Keratinocyte (primary cell): ENCODE data around the gene TCAF2. TPM values are rescaled to one million over a fixed set of nuclear protein-coding genes. Genes with fewer than 3 reads are reported as not detected.
"Not testable (repeated sequence)": the region's sequence is repeated elsewhere in the genome, so short reads cannot be mapped to it uniquely, and the experiment has no call there.

ENCODE experiments used
- DNase-seq: peaks from one replicate; pipeline ENCODE4 v3.0.0-alpha.2; 2011; ENCODE audit warnings: low read depth, missing footprints, low spot score
- FAIRE-seq: peaks from 2 replicates; lab custom pipeline; 2011; peaks lifted over from hg19 to GRCh38; lab: Jason Lieb, UNC
- H2AFZ ChIP-seq: 2 replicates; pipeline ENCODE4 v1.6.0; 2012; ENCODE audit warnings: low read length, control low read depth, inconsistent platforms; ENCODE audit not compliant: control insufficient read depth
- H3K27ac ChIP-seq: 2 replicates; pipeline ENCODE4 v1.5.1; 2011; ENCODE audit warnings: low read length; ENCODE audit not compliant: control insufficient read depth, insufficient read depth
- H3K27me3 ChIP-seq: 3 replicates; pipeline ENCODE4 v1.6.0; 2011; ENCODE audit warnings: low read length; ENCODE audit not compliant: control insufficient read depth, insufficient read depth; ENCODE audit errors: extremely low read depth
- H3K36me3 ChIP-seq, 2 experiments: 2 replicates in 1 of 2; 3 replicates in 1 of 2; pipeline ENCODE4 v1.5.1; 2011; ENCODE audit warnings: low read length in 2 of 2, mild to moderate bottlenecking in 1 of 2; ENCODE audit not compliant: control insufficient read depth in 2 of 2, insufficient read depth in 2 of 2; ENCODE audit errors: extremely low read depth in 1 of 2
- H3K4me1 ChIP-seq: 3 replicates; pipeline ENCODE4 v1.5.1; 2011; ENCODE audit warnings: low read length; ENCODE audit not compliant: control insufficient read depth, insufficient read depth; ENCODE audit errors: extremely low read depth
- H3K4me2 ChIP-seq: 3 replicates; pipeline ENCODE4 v1.6.0; 2011; ENCODE audit warnings: low read depth, low read length; ENCODE audit not compliant: control insufficient read depth, insufficient read depth; ENCODE audit errors: extremely low read depth
- H3K4me3 ChIP-seq, 3 experiments: fragments of 200-600 bp in 1 of 3; sonication (generic) in 1 of 3; 2 replicates in 2 of 3; 3 replicates in 1 of 3; pipeline ENCODE4 v1.5.1; 2011 to 2016; ENCODE audit warnings: low read length in 3 of 3, mild to moderate bottlenecking in 3 of 3, control low read depth in 2 of 3, inconsistent platforms in 1 of 3, low read depth in 1 of 3, mixed read lengths in 1 of 3, mixed run types in 1 of 3, moderate library complexity in 1 of 3; ENCODE audit not compliant: control insufficient read depth in 2 of 3, insufficient read depth in 2 of 3; ENCODE audit errors: extremely low read depth in 1 of 3
- H3K79me2 ChIP-seq: 2 replicates; pipeline ENCODE4 v1.6.0; 2012; ENCODE audit warnings: low read length; ENCODE audit not compliant: control insufficient read depth, insufficient read depth
- H3K9ac ChIP-seq: 3 replicates; pipeline ENCODE4 v1.6.0; 2011; ENCODE audit warnings: low read length; ENCODE audit not compliant: control insufficient read depth, insufficient read depth; ENCODE audit errors: extremely low read depth
- H3K9me1 ChIP-seq: 3 replicates; pipeline ENCODE4 v1.6.0; 2011; ENCODE audit warnings: low read length; ENCODE audit not compliant: control insufficient read depth, insufficient read depth; ENCODE audit errors: extremely low read depth
- H3K9me3 ChIP-seq: 2 replicates; pipeline ENCODE4 v1.5.1; 2012; ENCODE audit warnings: low read depth, low read length; ENCODE audit not compliant: control insufficient read depth
- H4K20me1 ChIP-seq: 3 replicates; pipeline ENCODE4 v1.6.0; 2011; ENCODE audit warnings: low read length; ENCODE audit not compliant: control insufficient read depth, insufficient read depth; ENCODE audit errors: extremely low read depth
- dilution Hi-C: fragments of 300-500 bp; cut with MboI; formaldehyde crosslinking; loops from one replicate; pipeline ENCODE4 v1.7.0; 2020; ENCODE audit warnings: low sequenced_read_pairs; ENCODE audit not compliant: extremely low pct_ligation_motif_present
- polyA plus RNA-seq, 5 experiments: library from polyadenylated mRNA; depleted of rRNA in 3 of 5; stranded (reverse) in 3 of 5; stranded (forward) in 1 of 5; unstranded in 1 of 5; fragments of >200 nt; gene quantifications; 1 replicate in 1 of 5; 2 replicates in 3 of 5; 3 replicates in 1 of 5; pipeline versions ENCODE4 v1.2.1 to v1.2.3, GENCODE V29; 2011 to 2012; ENCODE audit warnings: missing spikeins in 2 of 5, low read depth in 1 of 5, low replicate concordance in 1 of 5

TCAF2 gene
- polyA plus RNA-seq, 1 donor (not counting 4 experiments of a cell fraction or from before 2014, with no cell fraction given), result 1.2 TPM

GRCh38 chr7:143621175-143621574, 401 bp downstream of the TCAF2 start:
- H3K9me3 ChIP-seq, H3K4me3 ChIP-seq, dilution Hi-C loops, H3K36me3 ChIP-seq, H3K27me3 ChIP-seq, H3K27ac ChIP-seq, H3K79me2 ChIP-seq, H3K9me1 ChIP-seq, H3K9ac ChIP-seq, FAIRE-seq, DNase-seq, H2AFZ ChIP-seq, H4K20me1 ChIP-seq, H3K4me1 ChIP-seq, H3K4me2 ChIP-seq: not testable (repeated sequence)

- H3K4me2 ChIP-seq, H4K20me1 ChIP-seq, dilution Hi-C loops, H3K9ac ChIP-seq, DNase-seq, H3K9me3 ChIP-seq, H3K9me1 ChIP-seq, H3K4me3 ChIP-seq, FAIRE-seq, H3K27me3 ChIP-seq, H3K36me3 ChIP-seq, H3K4me1 ChIP-seq, H2AFZ ChIP-seq, H3K79me2 ChIP-seq, H3K27ac ChIP-seq: not testable (repeated sequence)
Measured at GRCh38 chr7:143622130-143622529, 1.4 kb downstream of the TCAF2 start.

GRCh38 chr7:143630653-143631052, 9.9 kb downstream of the TCAF2 start:
- H3K9ac ChIP-seq, H3K36me3 ChIP-seq, dilution Hi-C loops, H3K4me1 ChIP-seq, H2AFZ ChIP-seq, H3K27ac ChIP-seq, H3K4me3 ChIP-seq, H3K27me3 ChIP-seq, H3K9me1 ChIP-seq, DNase-seq, FAIRE-seq, H3K4me2 ChIP-seq, H4K20me1 ChIP-seq, H3K79me2 ChIP-seq, H3K9me3 ChIP-seq: not testable (repeated sequence)

GRCh38 chr7:143632506-143632905, 11.7 kb downstream of the TCAF2 start:
- H3K4me2 ChIP-seq, FAIRE-seq, H4K20me1 ChIP-seq, H3K36me3 ChIP-seq, H3K9ac ChIP-seq, H3K79me2 ChIP-seq, H2AFZ ChIP-seq, DNase-seq, H3K9me1 ChIP-seq, H3K27ac ChIP-seq, H3K27me3 ChIP-seq, dilution Hi-C loops, H3K4me3 ChIP-seq, H3K4me1 ChIP-seq, H3K9me3 ChIP-seq: not testable (repeated sequence)

GRCh38 chr7:143633013-143633618, 12.3 kb downstream of the TCAF2 start:
- H3K36me3 ChIP-seq, H3K9ac ChIP-seq, DNase-seq, H3K27me3 ChIP-seq, H3K4me2 ChIP-seq, H3K79me2 ChIP-seq, H4K20me1 ChIP-seq, H2AFZ ChIP-seq, FAIRE-seq, dilution Hi-C loops, H3K27ac ChIP-seq, H3K9me3 ChIP-seq, H3K4me1 ChIP-seq, H3K9me1 ChIP-seq, H3K4me3 ChIP-seq: not testable (repeated sequence)
